ENCODE measurements around the gene HIF1A. TPM values are rescaled to one million over a fixed set of nuclear protein-coding genes. Genes with fewer than 3 reads are reported as not detected.
A peak's percentile ranks its signal among the peaks of the same experiment; 100 is the strongest.

Gene HIF1A
- total RNA-seq (2014; rRNA removed) (266 and 319 TPM in 2 replicates), Bru-seq, nascent RNA (percentile 100 among the genes with signal in this experiment), BruChase-seq, experiment 1, labeled RNA remaining after a 6-hour chase (percentile 99 among the genes with signal in this experiment), BruChase-seq, experiment 2, labeled RNA remaining after a 2-hour chase (percentile 99 among the genes with signal in this experiment)
- long read RNA-seq, transcript HIF1A-202 (15 exons, 3,919 nt) = major isoform, 261 of 423 reads
- long read RNA-seq, transcript HIF1A-201 (14 exons, 3,555 nt) = minor isoform, 12 of 423 reads
- long read RNA-seq, transcript HIF1A-203 (15 exons, 3,922 nt) = minor isoform, 65 of 423 reads
- long read RNA-seq, partial matches to known transcripts = 49 of 423 reads
- long read RNA-seq, other reads (novel, unspliced or antisense) = 36 of 423 reads

DNA sequence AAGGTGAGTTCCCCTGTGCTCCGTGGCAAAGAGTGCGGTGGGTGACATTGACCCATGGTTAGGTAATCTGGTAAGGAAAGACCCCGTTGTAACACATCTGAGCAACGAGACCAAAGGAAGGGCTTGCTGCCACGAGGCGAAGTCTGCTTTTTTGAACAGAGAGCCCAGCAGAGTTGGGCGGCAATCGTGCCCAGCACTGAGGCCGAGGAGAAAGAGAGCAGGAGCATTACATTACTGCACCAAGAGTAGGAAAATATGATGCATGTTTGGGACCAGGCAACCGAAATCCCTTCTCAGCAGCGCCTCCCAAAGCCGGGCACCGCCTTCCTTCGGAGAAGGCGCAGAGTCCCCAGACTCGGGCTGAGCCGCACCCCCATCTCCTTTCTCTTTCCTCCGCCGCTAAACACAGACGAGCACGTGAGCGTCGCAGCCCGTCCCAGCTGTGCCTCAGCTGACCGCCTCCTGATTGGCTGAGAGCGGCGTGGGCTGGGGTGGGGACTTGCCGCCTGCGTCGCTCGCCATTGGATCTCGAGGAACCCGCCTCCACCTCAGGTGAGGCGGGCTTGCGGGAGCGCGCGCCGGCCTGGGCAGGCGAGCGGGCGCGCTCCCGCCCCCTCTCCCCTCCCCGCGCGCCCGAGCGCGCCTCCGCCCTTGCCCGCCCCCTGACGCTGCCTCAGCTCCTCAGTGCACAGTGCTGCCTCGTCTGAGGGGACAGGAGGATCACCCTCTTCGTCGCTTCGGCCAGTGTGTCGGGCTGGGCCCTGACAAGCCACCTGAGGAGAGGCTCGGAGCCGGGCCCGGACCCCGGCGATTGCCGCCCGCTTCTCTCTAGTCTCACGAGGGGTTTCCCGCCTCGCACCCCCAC is at the start of gene HIF1A:
Gene HIF1A, plus strand, starts transcription at position 684 of the 865 bp plus-strand sequence. CDS start 292 bp downstream, outside the sequence.
- CTCF ChIA-PET = interaction anchor here (0.7 to 1.3 kb wide), 4 partner anchors 47 to 141 kb away, joined by 4 to 8 read pairs (median 6); no protein-coding TSS in a partner anchor

DNA sequence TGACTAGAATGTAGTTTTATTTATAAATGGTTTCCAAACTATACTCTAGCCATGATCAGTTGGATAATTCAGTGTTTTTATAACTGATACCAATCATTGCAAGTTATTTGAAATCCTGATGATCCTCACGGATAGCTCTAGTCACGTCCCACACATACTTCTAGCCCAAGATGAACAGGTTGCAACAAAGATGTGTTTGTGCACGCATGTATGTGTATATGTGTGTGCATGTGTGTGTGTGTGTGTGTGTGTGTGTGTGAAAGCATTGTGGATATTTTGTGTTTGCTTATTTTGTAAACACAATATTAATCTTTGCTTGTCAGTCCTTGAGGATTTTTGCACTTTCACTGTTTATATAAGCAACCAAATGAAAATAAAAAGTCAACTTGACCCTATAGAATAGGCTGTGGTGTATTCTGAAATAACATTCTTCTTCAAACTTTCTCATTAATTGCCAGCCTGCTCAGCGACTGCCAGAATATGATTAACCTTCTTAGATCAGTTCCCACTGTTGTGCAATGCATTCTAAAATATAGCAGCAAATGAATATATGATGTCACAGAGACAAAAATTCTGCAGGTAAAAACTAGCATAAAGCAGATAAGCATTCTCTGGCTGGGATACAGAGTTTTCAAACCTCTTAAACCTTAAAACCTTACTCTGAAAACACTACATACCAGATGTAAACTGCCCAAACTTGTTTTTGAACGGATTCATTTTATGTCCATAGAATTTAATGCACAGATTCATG is 48.8 kb upstream of the HIF1A start:
- Histone ChIP-seq H3K4me2 (ENCODE audit: low read length) (peak overlapping the region; percentile 57), H3K79me2 (ENCODE audit: low read length) (no peaks in the 10 kb centered on the region), H3K27me3 (ENCODE audit: low read length) (no peaks in the 10 kb centered on the region), H3K9me2 (replicated peaks; ENCODE audit: low read length) (no peaks in the 10 kb centered on the region), H3K4me1 (ENCODE audit: insufficient read depth, low read length) (peaks cover 53% of the 10 kb centered on the region), H3K36me3 (ENCODE audit: low read depth, low read length) (no peaks in the 10 kb centered on the region), H2AFZ (ENCODE audit: low read length) (no peak overlapping the region), H3K9me3 (ENCODE audit: low read length) (no peaks in the 10 kb centered on the region), H3K27ac (ENCODE audit: low read length) (peak overlapping the region; percentile 85), H3F3A (ENCODE audit: low read length, unreplicated experiment) (peaks cover 17% of the 10 kb centered on the region), H4K20me1 (ENCODE audit: low read length) (no peaks in the 10 kb centered on the region), H3K4me3 (ENCODE audit: low read length) (no peak overlapping the region), H3K9ac (ENCODE audit: low read length) (peak overlapping the region; percentile 42)
- intact Hi-C loops (cut with micrococcal nuclease) = loop anchor here (1.0 to 5.0 kb wide), 4 partner anchors 7 to 174 kb away; partner anchors contain the start of gene HIF1A
- ATAC-seq (no peak), DNase-seq (peak; percentile 60)
- CTCF ChIA-PET = no interaction called here
- TF ChIP-seq EZH2phosphoT487 (IDR thresholded peaks at IDR 0.05; ENCODE audit: borderline replicate concordance, low read length) (no peak), EZH2 (IDR thresholded peaks at IDR 0.05; ENCODE audit: low read length, unreplicated experiment) (no peak)
- TF ChIP-seq, protein P1, sequence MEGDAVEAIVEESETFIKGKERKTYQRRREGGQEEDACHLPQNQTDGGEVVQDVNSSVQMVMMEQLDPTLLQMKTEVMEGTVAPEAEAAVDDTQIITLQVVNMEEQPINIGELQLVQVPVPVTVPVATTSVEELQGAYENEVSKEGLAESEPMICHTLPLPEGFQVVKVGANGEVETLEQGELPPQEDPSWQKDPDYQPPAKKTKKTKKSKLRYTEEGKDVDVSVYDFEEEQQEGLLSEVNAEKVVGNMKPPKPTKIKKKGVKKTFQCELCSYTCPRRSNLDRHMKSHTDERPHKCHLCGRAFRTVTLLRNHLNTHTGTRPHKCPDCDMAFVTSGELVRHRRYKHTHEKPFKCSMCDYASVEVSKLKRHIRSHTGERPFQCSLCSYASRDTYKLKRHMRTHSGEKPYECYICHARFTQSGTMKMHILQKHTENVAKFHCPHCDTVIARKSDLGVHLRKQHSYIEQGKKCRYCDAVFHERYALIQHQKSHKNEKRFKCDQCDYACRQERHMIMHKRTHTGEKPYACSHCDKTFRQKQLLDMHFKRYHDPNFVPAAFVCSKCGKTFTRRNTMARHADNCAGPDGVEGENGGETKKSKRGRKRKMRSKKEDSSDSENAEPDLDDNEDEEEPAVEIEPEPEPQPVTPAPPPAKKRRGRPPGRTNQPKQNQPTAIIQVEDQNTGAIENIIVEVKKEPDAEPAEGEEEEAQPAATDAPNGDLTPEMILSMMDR (conservative IDR thresholded peaks at IDR 0.05; ENCODE audit: low read depth, low read length) = no peak
- POLR2A ChIA-PET (ENCODE audit: unreplicated experiment) = interaction anchor here (0.5 kb wide), 1 partner anchor 194 kb away, joined by 3 read pairs; no protein-coding TSS in a partner anchor
- no TSS peak for BruUV-seq (replicated peaks)

More for the DNA sequence above, at the start of gene HIF1A:
- Histone ChIP-seq H3K4me3 (ENCODE audit: low read length) (peak within 1 kb of the TSS; percentile 86), H3K4me2 (ENCODE audit: low read length) (peak within 1 kb of the TSS; percentile 91), H4K20me1 (ENCODE audit: low read length) (peaks cover 43% of the 10 kb centered on the region), H3K36me3 (ENCODE audit: low read depth, low read length) (peaks cover 16% of the 10 kb centered on the region; the same call in 1 of the 2 replicates), H3K79me2 (ENCODE audit: low read length) (peaks cover 48% of the 10 kb centered on the region), H3K9me2 (replicated peaks; ENCODE audit: low read length) (no peaks in the 10 kb centered on the region), H3K9me3 (ENCODE audit: low read length) (no peaks in the 10 kb centered on the region), H2AFZ (ENCODE audit: low read length) (peak within 1 kb of the TSS; percentile 73), H3K27me3 (ENCODE audit: low read length) (no peaks in the 10 kb centered on the region), H3K27ac (ENCODE audit: low read length) (peak within 1 kb of the TSS; percentile 81), H3F3A (ENCODE audit: low read length, unreplicated experiment) (no peaks in the 10 kb centered on the region), H3K4me1 (ENCODE audit: insufficient read depth, low read length) (peaks cover 34% of the 10 kb centered on the region), H3K9ac (ENCODE audit: low read length) (peak within 1 kb of the TSS; percentile 94)
- DNase-seq = peak; percentile 100
- BruUV-seq (replicated peaks) = TSS peak; percentile 60
- no peak for TF ChIP-seq EZH2phosphoT487 (IDR thresholded peaks at IDR 0.05; ENCODE audit: borderline replicate concordance, low read length)
- TF ChIP-seq, protein P1 (conservative IDR thresholded peaks at IDR 0.05; ENCODE audit: low read depth, low read length) = peak; percentile 49
- TF ChIP-seq EZH2 (IDR thresholded peaks at IDR 0.05; ENCODE audit: low read length, unreplicated experiment) = no peak
- intact Hi-C loops (cut with micrococcal nuclease) = loop anchor here (1.0 to 5.0 kb wide), 9 partner anchors 33 to 234 kb away; no protein-coding TSS in a partner anchor
- POLR2A ChIA-PET (ENCODE audit: unreplicated experiment) = interaction anchor here (0.5 to 1.2 kb wide), 21 partner anchors 17 to 183 kb away, joined by 3 to 16 read pairs (median 4); partner anchors contain the start of gene SNAPC1
- peak; percentile 90 for ATAC-seq

All from PC-3 (cell line).